Fibroblast of lung (primary cell): Measurements from ENCODE around the gene TRPV2. TPM values are rescaled to one million over a fixed set of nuclear protein-coding genes. Genes with fewer than 3 reads are reported as not detected.
A peak's percentile ranks its signal among the peaks of the same experiment; 100 is the strongest.

Experiments
- DNase-seq, 2 donors: peaks; one replicate each; pipeline versions ENCODE4 v3.0.0 to v3.0.0-alpha.2; 2010; ENCODE audit warnings: low read depth in 2 of 2
- H2AFZ ChIP-seq: 2 replicates; pipeline ENCODE4 v1.5.1; 2012; ENCODE audit warnings: low read length, control low read depth, inconsistent platforms
- H3K27ac ChIP-seq: 2 replicates; pipeline ENCODE4 v1.5.1; 2011; ENCODE audit warnings: low read length, control low read depth; ENCODE audit not compliant: insufficient read depth
- H3K27me3 ChIP-seq: 2 replicates; pipeline ENCODE4 v1.5.1; 2011; ENCODE audit warnings: mild to moderate bottlenecking, low read length; ENCODE audit not compliant: control insufficient read depth, insufficient read depth
- H3K36me3 ChIP-seq: 2 replicates; pipeline ENCODE4 v1.5.1; 2011; ENCODE audit warnings: low read length; ENCODE audit not compliant: control insufficient read depth, insufficient read depth
- H3K4me1 ChIP-seq: 2 replicates; pipeline ENCODE4 v1.5.1; 2011; ENCODE audit warnings: low read length; ENCODE audit not compliant: control insufficient read depth, insufficient read depth; ENCODE audit errors: extremely low read depth
- H3K4me2 ChIP-seq: 2 replicates; pipeline ENCODE4 v1.5.1; 2011; ENCODE audit warnings: low read length, control low read depth; ENCODE audit not compliant: insufficient read depth; ENCODE audit errors: extremely low read depth
- H3K4me3 ChIP-seq, 4 experiments: fragments of 200-600 bp in 1 of 4; sonication (generic) in 1 of 4; replicated peaks in 1 of 4; 2 replicates each; pipeline ENCODE4 v1.5.1; 2011 to 2016; ENCODE audit warnings: low read length in 4 of 4, low read depth in 3 of 4, mild to moderate bottlenecking in 3 of 4, control low read depth in 2 of 4, inconsistent platforms in 1 of 4, mixed read lengths in 1 of 4; ENCODE audit not compliant: insufficient read depth in 1 of 4; ENCODE audit errors: control extremely low read depth in 1 of 4
- H3K79me2 ChIP-seq: 2 replicates; pipeline ENCODE4 v1.5.1; 2012; ENCODE audit warnings: mild to moderate bottlenecking, low read length, inconsistent platforms; ENCODE audit not compliant: control insufficient read depth, insufficient read depth
- H3K9ac ChIP-seq: 2 replicates; pipeline ENCODE4 v1.5.1; 2011; ENCODE audit warnings: mild to moderate bottlenecking, low read length, control low read depth; ENCODE audit not compliant: insufficient read depth
- H3K9me3 ChIP-seq: 2 replicates; pipeline ENCODE4 v1.5.1; 2012; ENCODE audit warnings: low read depth, low read length; ENCODE audit not compliant: control insufficient read depth, insufficient read depth
- H4K20me1 ChIP-seq: 2 replicates; pipeline ENCODE4 v1.5.1; 2011; ENCODE audit warnings: low read length; ENCODE audit not compliant: control insufficient read depth, insufficient read depth; ENCODE audit errors: extremely low read depth
- EZH2 ChIP-seq: IDR thresholded peaks from 2 replicates; pipeline ENCODE4 v1.5.1; 2012; ENCODE audit warnings: low read length, control low read depth, mild to moderate bottlenecking; ENCODE audit errors: missing control alignments
- polyA plus RNA-seq, 2 donors: library from polyadenylated mRNA; depleted of rRNA in 1 of 2; stranded (reverse) in 1 of 2; unstranded in 1 of 2; fragments of >200 nt; gene quantifications; 2 replicates each; pipeline ENCODE4 v1.2.1, GENCODE V29; 2011 to 2012; ENCODE audit warnings: missing spikeins in 1 of 2
- total RNA-seq: library from RNA; depleted of rRNA; stranded (reverse); fragments of >200 nt; gene quantifications from 2 replicates; pipeline ENCODE4 v1.2.1, GENCODE V29; 2014
- TF ChIP-seq, protein P1 (sequence below), 2 donors: IDR thresholded peaks in 1 of 2; conservative IDR thresholded peaks in 1 of 2; 1 replicate in 1 of 2; 2 replicates in 1 of 2; pipeline ENCODE4 v1.5.1; 2011 to 2012; ENCODE audit warnings: low read length in 2 of 2, control low read depth in 1 of 2, inconsistent platforms in 1 of 2, low read depth in 1 of 2, mild to moderate bottlenecking in 1 of 2

The TRPV2 gene
- total and polyA plus RNA-seq, 2 donors (not counting 1 experiment from before 2014, with no cell fraction given): 68.6 to 74.5 TPM

DNA sequence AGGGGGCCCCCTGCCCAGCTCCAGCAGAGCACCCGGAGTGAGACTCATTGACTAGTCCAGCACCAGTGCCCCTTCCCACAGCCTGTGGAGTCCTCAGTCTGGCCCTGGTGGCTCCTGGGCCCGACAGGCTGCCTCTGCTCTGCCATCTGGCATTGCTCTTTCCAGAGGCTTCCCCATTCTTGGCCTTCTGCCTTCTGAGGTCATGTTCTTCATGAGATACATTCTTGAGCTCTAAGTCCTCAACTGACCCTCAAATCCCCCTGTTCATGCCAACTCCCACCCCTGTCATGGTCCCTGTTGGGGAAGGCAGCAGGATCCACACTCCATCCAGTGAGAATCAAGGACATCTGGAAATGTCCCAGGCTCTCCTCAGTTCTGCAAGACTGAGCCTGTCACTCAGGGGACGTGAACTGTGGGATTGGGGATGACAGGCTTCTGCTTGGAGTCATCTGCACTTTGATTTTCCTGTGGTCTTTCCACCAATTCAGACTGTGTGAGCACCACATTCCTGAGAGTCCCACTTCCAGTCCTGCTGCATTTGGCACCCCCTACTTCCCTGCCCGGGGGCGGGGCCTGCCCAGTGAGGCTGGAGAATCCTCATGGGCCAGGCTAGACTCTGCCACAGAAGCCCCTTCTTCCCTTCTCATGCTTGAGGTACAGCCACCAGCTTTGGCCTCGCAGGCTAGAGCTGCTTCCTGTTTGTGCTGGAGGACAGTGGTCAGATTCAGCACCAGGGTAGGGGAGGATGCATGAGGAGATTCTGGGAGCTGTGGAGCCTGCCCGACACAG is 2.7 kb downstream of the TRPV2 start:
- no peak overlapping the region for H3K4me3 ChIP-seq
- H3K79me2 ChIP-seq: peaks cover 28% of the 10 kb centered on the region
- H3K9me3 ChIP-seq: no peaks in the 10 kb centered on the region
- TF ChIP-seq, protein P1, sequence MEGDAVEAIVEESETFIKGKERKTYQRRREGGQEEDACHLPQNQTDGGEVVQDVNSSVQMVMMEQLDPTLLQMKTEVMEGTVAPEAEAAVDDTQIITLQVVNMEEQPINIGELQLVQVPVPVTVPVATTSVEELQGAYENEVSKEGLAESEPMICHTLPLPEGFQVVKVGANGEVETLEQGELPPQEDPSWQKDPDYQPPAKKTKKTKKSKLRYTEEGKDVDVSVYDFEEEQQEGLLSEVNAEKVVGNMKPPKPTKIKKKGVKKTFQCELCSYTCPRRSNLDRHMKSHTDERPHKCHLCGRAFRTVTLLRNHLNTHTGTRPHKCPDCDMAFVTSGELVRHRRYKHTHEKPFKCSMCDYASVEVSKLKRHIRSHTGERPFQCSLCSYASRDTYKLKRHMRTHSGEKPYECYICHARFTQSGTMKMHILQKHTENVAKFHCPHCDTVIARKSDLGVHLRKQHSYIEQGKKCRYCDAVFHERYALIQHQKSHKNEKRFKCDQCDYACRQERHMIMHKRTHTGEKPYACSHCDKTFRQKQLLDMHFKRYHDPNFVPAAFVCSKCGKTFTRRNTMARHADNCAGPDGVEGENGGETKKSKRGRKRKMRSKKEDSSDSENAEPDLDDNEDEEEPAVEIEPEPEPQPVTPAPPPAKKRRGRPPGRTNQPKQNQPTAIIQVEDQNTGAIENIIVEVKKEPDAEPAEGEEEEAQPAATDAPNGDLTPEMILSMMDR (conservative IDR thresholded peaks at IDR 0.05 in 1 of 2, IDR thresholded peaks at IDR 0.05 in 1 of 2; ENCODE audit: low read depth in 1 of 2, low read length in 2 of 2): no peak
- TF ChIP-seq EZH2: no peak
- peak overlapping the region; percentile 26 for H3K9ac ChIP-seq
- H3K27ac ChIP-seq: peak overlapping the region; percentile 91
- H2AFZ ChIP-seq: no peak overlapping the region
- peaks cover 35% of the 10 kb centered on the region for H3K4me1 ChIP-seq
- H3K4me2 ChIP-seq: peak overlapping the region; percentile 67
- no peaks in the 10 kb centered on the region for H4K20me1 ChIP-seq
- H3K36me3 ChIP-seq: peaks cover 20% of the 10 kb centered on the region
- no peaks in the 10 kb centered on the region for H3K27me3 ChIP-seq
- peak; percentile 26 to 64 for DNase-seq

DNA sequence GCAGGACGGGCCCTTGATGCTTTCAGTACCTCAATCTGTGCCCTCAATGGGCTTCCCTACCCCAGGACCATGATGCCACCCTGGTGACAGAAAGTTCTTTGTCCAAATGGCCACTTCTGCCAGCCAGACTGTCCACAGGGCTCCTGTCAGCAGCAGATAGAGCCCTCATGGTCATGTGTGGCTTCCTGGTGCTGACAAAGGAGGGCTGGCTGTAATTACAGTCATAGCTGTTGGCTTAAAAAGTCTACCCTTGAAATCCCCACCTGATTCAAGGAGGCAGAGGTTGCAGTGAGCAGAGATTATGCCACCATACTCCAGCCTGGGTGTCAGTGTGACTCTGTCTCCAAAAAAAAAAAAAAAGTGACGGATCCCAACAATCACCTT is 3.3 kb downstream of the TRPV2 start:
- H3K4me2 ChIP-seq: peak overlapping the region; percentile 67
- TF ChIP-seq, protein P1 (conservative IDR thresholded peaks at IDR 0.05 in 1 of 2, IDR thresholded peaks at IDR 0.05 in 1 of 2; ENCODE audit: low read depth in 1 of 2, low read length in 2 of 2): no peak
- TF ChIP-seq EZH2: no peak
- H3K9ac ChIP-seq: peak overlapping the region; percentile 26
- no peak overlapping the region for H2AFZ ChIP-seq
- no peak overlapping the region for H3K4me3 ChIP-seq
- no peak for DNase-seq
- peak overlapping the region; percentile 91 for H3K27ac ChIP-seq
- peaks cover 25% of the 10 kb centered on the region for H3K36me3 ChIP-seq
- peaks cover 30% of the 10 kb centered on the region for H3K79me2 ChIP-seq
- peaks cover 35% of the 10 kb centered on the region for H3K4me1 ChIP-seq
- H4K20me1 ChIP-seq: no peaks in the 10 kb centered on the region
- H3K9me3 ChIP-seq: no peaks in the 10 kb centered on the region
- H3K27me3 ChIP-seq: no peaks in the 10 kb centered on the region

DNA sequence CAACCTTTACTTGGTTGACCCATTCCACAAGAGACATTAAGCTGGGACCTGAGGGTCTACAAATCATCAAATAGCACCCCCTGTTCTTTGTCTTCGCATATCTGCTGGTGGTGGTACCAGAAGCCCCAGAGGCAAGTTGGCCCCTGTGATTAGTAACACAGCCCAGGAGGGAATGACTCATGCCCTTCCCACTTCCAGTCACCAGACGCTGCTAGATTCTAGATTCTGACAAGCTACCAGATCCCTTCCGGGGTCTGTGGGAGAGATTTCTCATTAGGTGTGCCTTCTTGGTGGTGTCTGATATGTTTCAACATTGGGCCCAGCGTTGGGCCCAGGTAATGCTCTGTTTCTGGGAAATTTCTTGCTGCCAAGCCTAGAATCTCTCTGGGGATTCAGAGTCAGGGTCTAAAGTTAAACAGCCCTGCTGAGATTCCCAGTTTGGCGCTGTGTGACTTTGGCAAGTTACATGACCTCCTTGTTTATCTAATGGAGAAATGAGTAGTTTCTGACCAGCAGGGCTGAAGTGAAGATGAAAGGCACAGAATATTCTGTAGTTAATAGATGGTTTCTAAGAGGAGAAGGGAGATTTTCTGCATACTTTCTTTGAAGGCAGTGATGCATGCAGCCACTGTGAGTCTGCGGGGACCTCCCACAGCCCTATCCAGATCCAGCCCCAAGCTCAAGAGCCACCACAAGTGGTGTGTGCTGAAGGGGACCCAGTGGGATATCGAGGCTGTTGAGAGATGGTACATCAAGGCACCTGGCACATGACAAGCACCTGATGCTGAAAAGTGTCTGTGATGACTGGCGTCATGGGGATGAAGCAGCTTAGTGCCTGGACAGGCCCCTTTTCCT is 3.9 kb downstream of the TRPV2 start:
- Histone ChIP-seq H3K4me1 (peaks cover 35% of the 10 kb centered on the region), H3K36me3 (peaks cover 25% of the 10 kb centered on the region), H3K27me3 (no peaks in the 10 kb centered on the region), H3K9me3 (no peaks in the 10 kb centered on the region), H3K9ac (peak overlapping the region; percentile 48), H3K27ac (peak overlapping the region; percentile 91), H2AFZ (no peak overlapping the region), H3K4me3 (peak overlapping the region; percentile 4 to 35 (median 11)), H3K79me2 (peaks cover 30% of the 10 kb centered on the region), H3K4me2 (peak overlapping the region; percentile 67), H4K20me1 (no peaks in the 10 kb centered on the region)
- DNase-seq: peak; percentile 85 to 93
- TF ChIP-seq EZH2: no peak
- TF ChIP-seq, protein P1 (conservative IDR thresholded peaks at IDR 0.05 in 1 of 2, IDR thresholded peaks at IDR 0.05 in 1 of 2; ENCODE audit: low read depth in 1 of 2, low read length in 2 of 2): peak in 1 of 2 donors; percentile 7
